Measurements from ENCODE around the gene GRK3.

The GRK3 gene

GRCh38 chr22:25752615-25753214, 188.2 kb downstream of the GRK3 start:
- Histone ChIP-seq H3K36me3 (ENCODE audit: insufficient read depth, low read length) (no peaks in the 10 kb centered on the region), H3K9ac (ENCODE audit: low read length) (no peak overlapping the region), H3K9me3 (ENCODE audit: low read length) (no peaks in the 10 kb centered on the region), H3K4me1 (ENCODE audit: insufficient read depth, low read length) (peaks cover 5% of the 10 kb centered on the region), H3K27me3 (ENCODE audit: control insufficient read depth in 1 of 2, insufficient read depth in 2 of 2, low read length in 2 of 2) (no peaks in the 10 kb centered on the region), H3K27ac (ENCODE audit: low read depth, low read length) (no peak overlapping the region), H3K4me3 (ENCODE audit: low read depth in 1 of 2, low read length in 2 of 2) (no peak overlapping the region)

- Histone ChIP-seq H3K27me3 (ENCODE audit: control insufficient read depth in 1 of 2, insufficient read depth in 2 of 2, low read length in 2 of 2) (no peaks in the 10 kb centered on the region), H3K4me3 (ENCODE audit: low read depth in 1 of 2, low read length in 2 of 2) (no peak overlapping the region), H3K4me1 (ENCODE audit: insufficient read depth, low read length) (peaks cover 5% of the 10 kb centered on the region), H3K36me3 (ENCODE audit: insufficient read depth, low read length) (no peaks in the 10 kb centered on the region), H3K9ac (ENCODE audit: low read length) (no peak overlapping the region), H3K9me3 (ENCODE audit: low read length) (no peaks in the 10 kb centered on the region), H3K27ac (ENCODE audit: low read depth, low read length) (no peak overlapping the region)
Measured at GRCh38 chr22:25753252-25753651, 188.8 kb downstream of the GRK3 start.

GRCh38 chr22:25754527-25755202, 190.2 kb downstream of the GRK3 start:
- Histone ChIP-seq H3K9me3 (ENCODE audit: low read length) (no peaks in the 10 kb centered on the region), H3K9ac (ENCODE audit: low read length) (peak overlapping the region; percentile 27), H3K36me3 (ENCODE audit: insufficient read depth, low read length) (no peaks in the 10 kb centered on the region), H3K27me3 (ENCODE audit: control insufficient read depth in 1 of 2, insufficient read depth in 2 of 2, low read length in 2 of 2) (no peaks in the 10 kb centered on the region), H3K27ac (ENCODE audit: low read depth, low read length) (peak overlapping the region; percentile 23), H3K4me1 (ENCODE audit: insufficient read depth, low read length) (peaks cover 5% of the 10 kb centered on the region), H3K4me3 (ENCODE audit: low read depth in 1 of 2, low read length in 2 of 2) (no peak overlapping the region)

- Histone ChIP-seq H3K27me3 (ENCODE audit: control insufficient read depth in 1 of 2, insufficient read depth in 2 of 2, low read length in 2 of 2) (no peaks in the 10 kb centered on the region), H3K4me1 (ENCODE audit: insufficient read depth, low read length) (peaks cover 5% of the 10 kb centered on the region), H3K36me3 (ENCODE audit: insufficient read depth, low read length) (no peaks in the 10 kb centered on the region), H3K9ac (ENCODE audit: low read length) (no peak overlapping the region), H3K27ac (ENCODE audit: low read depth, low read length) (no peak overlapping the region), H3K9me3 (ENCODE audit: low read length) (no peaks in the 10 kb centered on the region), H3K4me3 (ENCODE audit: low read depth in 1 of 2, low read length in 2 of 2) (no peak overlapping the region)
Measured at GRCh38 chr22:25757686-25758085, 193.2 kb downstream of the GRK3 start.

GRCh38 chr22:25758316-25758715, 193.8 kb downstream of the GRK3 start:
- Histone ChIP-seq H3K27ac (ENCODE audit: low read depth, low read length) (no peak overlapping the region), H3K36me3 (ENCODE audit: insufficient read depth, low read length) (no peaks in the 10 kb centered on the region), H3K9ac (ENCODE audit: low read length) (no peak overlapping the region), H3K4me3 (ENCODE audit: low read depth in 1 of 2, low read length in 2 of 2) (no peak overlapping the region), H3K9me3 (ENCODE audit: low read length) (no peaks in the 10 kb centered on the region), H3K4me1 (ENCODE audit: insufficient read depth, low read length) (peaks cover 5% of the 10 kb centered on the region), H3K27me3 (ENCODE audit: control insufficient read depth in 1 of 2, insufficient read depth in 2 of 2, low read length in 2 of 2) (no peaks in the 10 kb centered on the region)

GRCh38 chr22:25759825-25760231, 195.4 kb downstream of the GRK3 start:
- no peak overlapping the region for H3K4me3 ChIP-seq (ENCODE audit: low read depth in 1 of 2, low read length in 2 of 2)
- no peaks in the 10 kb centered on the region for H3K36me3 ChIP-seq (ENCODE audit: insufficient read depth, low read length)
- no peaks in the 10 kb centered on the region for H3K9me3 ChIP-seq (ENCODE audit: low read length)
- no peak overlapping the region for H3K27ac ChIP-seq (ENCODE audit: low read depth, low read length)
- no peaks in the 10 kb centered on the region for H3K27me3 ChIP-seq (ENCODE audit: control insufficient read depth in 1 of 2, insufficient read depth in 2 of 2, low read length in 2 of 2)
- H3K4me1 ChIP-seq (ENCODE audit: insufficient read depth, low read length): peaks cover 5% of the 10 kb centered on the region
- no peak overlapping the region for H3K9ac ChIP-seq (ENCODE audit: low read length)

- Histone ChIP-seq H3K9ac (ENCODE audit: low read length) (no peak overlapping the region), H3K36me3 (ENCODE audit: insufficient read depth, low read length) (no peaks in the 10 kb centered on the region), H3K27me3 (ENCODE audit: control insufficient read depth in 1 of 2, insufficient read depth in 2 of 2, low read length in 2 of 2) (no peaks in the 10 kb centered on the region), H3K27ac (ENCODE audit: low read depth, low read length) (no peak overlapping the region), H3K4me3 (ENCODE audit: low read depth in 1 of 2, low read length in 2 of 2) (no peak overlapping the region), H3K4me1 (ENCODE audit: insufficient read depth, low read length) (peaks cover 3% of the 10 kb centered on the region), H3K9me3 (ENCODE audit: low read length) (no peaks in the 10 kb centered on the region)
Measured at GRCh38 chr22:25760294-25760693, 195.8 kb downstream of the GRK3 start.

GRCh38 chr22:25760848-25761595, 196.5 kb downstream of the GRK3 start:
- H3K4me3 ChIP-seq (ENCODE audit: low read depth in 1 of 2, low read length in 2 of 2): no peak overlapping the region
- H3K9me3 ChIP-seq (ENCODE audit: low read length): no peaks in the 10 kb centered on the region
- H3K36me3 ChIP-seq (ENCODE audit: insufficient read depth, low read length): no peaks in the 10 kb centered on the region
- no peaks in the 10 kb centered on the region for H3K27me3 ChIP-seq (ENCODE audit: control insufficient read depth in 1 of 2, insufficient read depth in 2 of 2, low read length in 2 of 2)
- no peaks in the 10 kb centered on the region for H3K4me1 ChIP-seq (ENCODE audit: insufficient read depth, low read length)
- no peak overlapping the region for H3K9ac ChIP-seq (ENCODE audit: low read length)
- no peak overlapping the region for H3K27ac ChIP-seq (ENCODE audit: low read depth, low read length)

GRCh38 chr22:25762147-25762546, 197.7 kb downstream of the GRK3 start:
- Histone ChIP-seq H3K9ac (ENCODE audit: low read length) (no peak overlapping the region), H3K4me3 (ENCODE audit: low read depth in 1 of 2, low read length in 2 of 2) (no peak overlapping the region), H3K36me3 (ENCODE audit: insufficient read depth, low read length) (no peaks in the 10 kb centered on the region), H3K27ac (ENCODE audit: low read depth, low read length) (no peak overlapping the region), H3K4me1 (ENCODE audit: insufficient read depth, low read length) (no peaks in the 10 kb centered on the region), H3K27me3 (ENCODE audit: control insufficient read depth in 1 of 2, insufficient read depth in 2 of 2, low read length in 2 of 2) (no peaks in the 10 kb centered on the region), H3K9me3 (ENCODE audit: low read length) (peaks cover 9% of the 10 kb centered on the region)

GRCh38 chr22:25763239-25763777, 198.8 kb downstream of the GRK3 start:
- no peak overlapping the region for H3K4me3 ChIP-seq (ENCODE audit: low read depth in 1 of 2, low read length in 2 of 2)
- peaks cover 10% of the 10 kb centered on the region for H3K9me3 ChIP-seq (ENCODE audit: low read length)
- H3K9ac ChIP-seq (ENCODE audit: low read length): no peak overlapping the region
- no peaks in the 10 kb centered on the region for H3K4me1 ChIP-seq (ENCODE audit: insufficient read depth, low read length)
- no peak overlapping the region for H3K27ac ChIP-seq (ENCODE audit: low read depth, low read length)
- no peaks in the 10 kb centered on the region for H3K36me3 ChIP-seq (ENCODE audit: insufficient read depth, low read length)
- no peaks in the 10 kb centered on the region for H3K27me3 ChIP-seq (ENCODE audit: control insufficient read depth in 1 of 2, insufficient read depth in 2 of 2, low read length in 2 of 2)

- Histone ChIP-seq H3K9me3 (ENCODE audit: low read length) (peaks cover 10% of the 10 kb centered on the region), H3K27me3 (ENCODE audit: control insufficient read depth in 1 of 2, insufficient read depth in 2 of 2, low read length in 2 of 2) (no peaks in the 10 kb centered on the region), H3K9ac (ENCODE audit: low read length) (no peak overlapping the region), H3K36me3 (ENCODE audit: insufficient read depth, low read length) (no peaks in the 10 kb centered on the region), H3K4me1 (ENCODE audit: insufficient read depth, low read length) (no peaks in the 10 kb centered on the region), H3K4me3 (ENCODE audit: low read depth in 1 of 2, low read length in 2 of 2) (no peak overlapping the region), H3K27ac (ENCODE audit: low read depth, low read length) (no peak overlapping the region)
Measured at GRCh38 chr22:25764270-25765015, 200.0 kb downstream of the GRK3 start.

All from muscle layer of colon (tissue), 2 donors.